GM12892 (cell line): ENCODE results near the gene KAZN.

Source experiments
- POLR2A ChIP-seq: IDR thresholded peaks from 2 replicates; pipeline ENCODE4 v1.6.1; 2011; ENCODE audit warnings: low read depth, low read length, control low read depth
- POLR2AphosphoS5 ChIP-seq: IDR thresholded peaks from 2 replicates; pipeline ENCODE4 v1.6.1; 2011; ENCODE audit warnings: low read depth, low read length, control low read depth

- TF ChIP-seq POLR2AphosphoS5 (no peak), POLR2A (no peak)
Measured at GRCh38 chr1:14970115-14970798, 371.8 kb downstream of the KAZN start.
